ENCODE data around the gene HAL.

DNA sequence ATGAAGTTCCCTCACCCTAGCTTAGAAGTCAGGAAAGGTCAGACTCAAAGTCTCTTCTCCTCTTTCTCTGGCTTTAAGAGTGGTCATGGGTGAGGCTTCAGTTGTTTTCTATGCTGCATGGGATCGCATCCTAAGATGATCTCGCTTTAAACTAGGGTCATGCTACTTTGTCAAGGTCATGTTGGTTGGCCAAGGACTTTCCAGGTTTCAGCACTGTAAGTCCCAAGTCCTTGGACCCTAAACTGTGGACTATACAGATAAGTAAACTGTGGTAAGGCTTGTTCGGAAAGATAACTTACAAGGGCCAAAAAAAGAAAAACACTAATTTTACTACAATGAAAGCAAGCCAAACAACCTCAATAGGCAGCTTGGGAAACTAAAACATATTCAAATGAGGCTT lies 17.4 kb downstream of the HAL start:
- TF ChIP-seq POLR2AphosphoS2 (conservative IDR thresholded peaks at IDR 0.05; ENCODE audit: low read length) (no peak), POLR2A (IDR thresholded peaks at IDR 0.05; ENCODE audit: low read length) (no peak), CHD2 (IDR thresholded peaks at IDR 0.05; ENCODE audit: low read length, partially characterized antibody) (no peak), JUN (IDR thresholded peaks at IDR 0.05) (no peak), ZFP36 (IDR thresholded peaks at IDR 0.05; ENCODE audit: borderline replicate concordance, partially characterized antibody) (no peak), SREBF2 (IDR thresholded peaks at IDR 0.05) (no peak), GATA3 (IDR thresholded peaks at IDR 0.05; ENCODE audit: borderline replicate concordance) (no peak), KDM1A (IDR thresholded peaks at IDR 0.05; ENCODE audit: low read depth) (no peak), KDM5A (IDR thresholded peaks at IDR 0.05) (no peak)
- TF ChIP-seq, protein P1, sequence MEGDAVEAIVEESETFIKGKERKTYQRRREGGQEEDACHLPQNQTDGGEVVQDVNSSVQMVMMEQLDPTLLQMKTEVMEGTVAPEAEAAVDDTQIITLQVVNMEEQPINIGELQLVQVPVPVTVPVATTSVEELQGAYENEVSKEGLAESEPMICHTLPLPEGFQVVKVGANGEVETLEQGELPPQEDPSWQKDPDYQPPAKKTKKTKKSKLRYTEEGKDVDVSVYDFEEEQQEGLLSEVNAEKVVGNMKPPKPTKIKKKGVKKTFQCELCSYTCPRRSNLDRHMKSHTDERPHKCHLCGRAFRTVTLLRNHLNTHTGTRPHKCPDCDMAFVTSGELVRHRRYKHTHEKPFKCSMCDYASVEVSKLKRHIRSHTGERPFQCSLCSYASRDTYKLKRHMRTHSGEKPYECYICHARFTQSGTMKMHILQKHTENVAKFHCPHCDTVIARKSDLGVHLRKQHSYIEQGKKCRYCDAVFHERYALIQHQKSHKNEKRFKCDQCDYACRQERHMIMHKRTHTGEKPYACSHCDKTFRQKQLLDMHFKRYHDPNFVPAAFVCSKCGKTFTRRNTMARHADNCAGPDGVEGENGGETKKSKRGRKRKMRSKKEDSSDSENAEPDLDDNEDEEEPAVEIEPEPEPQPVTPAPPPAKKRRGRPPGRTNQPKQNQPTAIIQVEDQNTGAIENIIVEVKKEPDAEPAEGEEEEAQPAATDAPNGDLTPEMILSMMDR (IDR thresholded peaks at IDR 0.05) = no peak
- TF ChIP-seq, protein P2, sequence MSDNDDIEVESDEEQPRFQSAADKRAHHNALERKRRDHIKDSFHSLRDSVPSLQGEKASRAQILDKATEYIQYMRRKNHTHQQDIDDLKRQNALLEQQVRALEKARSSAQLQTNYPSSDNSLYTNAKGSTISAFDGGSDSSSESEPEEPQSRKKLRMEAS (IDR thresholded peaks at IDR 0.05) = no peak

Measured in A549 (cell line).